ENCODE results near the gene ZNF580.

DNA sequence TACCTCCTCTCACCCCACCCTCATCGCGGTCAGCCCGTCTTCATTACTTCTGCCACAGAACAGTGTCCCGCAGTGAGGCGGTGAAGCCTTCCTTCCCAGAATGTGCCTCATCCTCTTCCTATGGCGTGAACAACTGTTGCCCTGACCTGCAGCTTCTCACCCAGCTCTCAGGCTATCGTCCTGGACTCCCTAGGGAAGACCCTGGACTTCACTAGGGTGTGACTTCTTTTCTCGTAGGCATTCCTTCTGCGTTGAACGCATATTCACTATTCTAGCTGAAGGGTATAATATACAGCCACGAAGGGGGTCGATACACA is 34.4 kb upstream of the ZNF580 start:
- TF ChIP-seq, protein P1, sequence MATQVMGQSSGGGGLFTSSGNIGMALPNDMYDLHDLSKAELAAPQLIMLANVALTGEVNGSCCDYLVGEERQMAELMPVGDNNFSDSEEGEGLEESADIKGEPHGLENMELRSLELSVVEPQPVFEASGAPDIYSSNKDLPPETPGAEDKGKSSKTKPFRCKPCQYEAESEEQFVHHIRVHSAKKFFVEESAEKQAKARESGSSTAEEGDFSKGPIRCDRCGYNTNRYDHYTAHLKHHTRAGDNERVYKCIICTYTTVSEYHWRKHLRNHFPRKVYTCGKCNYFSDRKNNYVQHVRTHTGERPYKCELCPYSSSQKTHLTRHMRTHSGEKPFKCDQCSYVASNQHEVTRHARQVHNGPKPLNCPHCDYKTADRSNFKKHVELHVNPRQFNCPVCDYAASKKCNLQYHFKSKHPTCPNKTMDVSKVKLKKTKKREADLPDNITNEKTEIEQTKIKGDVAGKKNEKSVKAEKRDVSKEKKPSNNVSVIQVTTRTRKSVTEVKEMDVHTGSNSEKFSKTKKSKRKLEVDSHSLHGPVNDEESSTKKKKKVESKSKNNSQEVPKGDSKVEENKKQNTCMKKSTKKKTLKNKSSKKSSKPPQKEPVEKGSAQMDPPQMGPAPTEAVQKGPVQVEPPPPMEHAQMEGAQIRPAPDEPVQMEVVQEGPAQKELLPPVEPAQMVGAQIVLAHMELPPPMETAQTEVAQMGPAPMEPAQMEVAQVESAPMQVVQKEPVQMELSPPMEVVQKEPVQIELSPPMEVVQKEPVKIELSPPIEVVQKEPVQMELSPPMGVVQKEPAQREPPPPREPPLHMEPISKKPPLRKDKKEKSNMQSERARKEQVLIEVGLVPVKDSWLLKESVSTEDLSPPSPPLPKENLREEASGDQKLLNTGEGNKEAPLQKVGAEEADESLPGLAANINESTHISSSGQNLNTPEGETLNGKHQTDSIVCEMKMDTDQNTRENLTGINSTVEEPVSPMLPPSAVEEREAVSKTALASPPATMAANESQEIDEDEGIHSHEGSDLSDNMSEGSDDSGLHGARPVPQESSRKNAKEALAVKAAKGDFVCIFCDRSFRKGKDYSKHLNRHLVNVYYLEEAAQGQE (IDR thresholded peaks at IDR 0.05; ENCODE audit: low read depth) = no peak
- TF ChIP-seq TAF1 (IDR thresholded peaks at IDR 0.05; ENCODE audit: low read depth) = no peak
- TF ChIP-seq EP300 (IDR thresholded peaks at IDR 0.05; ENCODE audit: borderline replicate concordance) = no peak
- TF ChIP-seq RAD21 (IDR thresholded peaks at IDR 0.05; ENCODE audit: low read depth) = no peak
- no peak for TF ChIP-seq EGR1 (IDR thresholded peaks at IDR 0.05)
- no peak for TF ChIP-seq NFIC (IDR thresholded peaks at IDR 0.05)
- no peak for TF ChIP-seq TEAD4 (IDR thresholded peaks at IDR 0.05)
- no peak for TF ChIP-seq YY1 (IDR thresholded peaks at IDR 0.05; ENCODE audit: low read depth)
- no peak for TF ChIP-seq TCF12 (IDR thresholded peaks at IDR 0.05; ENCODE audit: low read depth)

Data from Ishikawa (cell line).